Stimulated activated CD4-positive, alpha-beta T cell treated with anti-CD3 and anti-CD28 coated beads, Interleukin-1b, Interleukin-23, amount 100 ng/mL, for 4 hours (primary cell): ENCODE data around the gene KAT2B.
"Not testable (repeated sequence)": the region's sequence is repeated elsewhere in the genome, so short reads cannot be mapped to it uniquely, and the experiment has no call there.

ENCODE experiments used
- DNase-seq, 2 donors: peaks; one replicate each; pipeline ENCODE4 v3.0.0-alpha.2; 2020; ENCODE audit warnings: low read depth in 2 of 2

Gene KAT2B

DNA sequence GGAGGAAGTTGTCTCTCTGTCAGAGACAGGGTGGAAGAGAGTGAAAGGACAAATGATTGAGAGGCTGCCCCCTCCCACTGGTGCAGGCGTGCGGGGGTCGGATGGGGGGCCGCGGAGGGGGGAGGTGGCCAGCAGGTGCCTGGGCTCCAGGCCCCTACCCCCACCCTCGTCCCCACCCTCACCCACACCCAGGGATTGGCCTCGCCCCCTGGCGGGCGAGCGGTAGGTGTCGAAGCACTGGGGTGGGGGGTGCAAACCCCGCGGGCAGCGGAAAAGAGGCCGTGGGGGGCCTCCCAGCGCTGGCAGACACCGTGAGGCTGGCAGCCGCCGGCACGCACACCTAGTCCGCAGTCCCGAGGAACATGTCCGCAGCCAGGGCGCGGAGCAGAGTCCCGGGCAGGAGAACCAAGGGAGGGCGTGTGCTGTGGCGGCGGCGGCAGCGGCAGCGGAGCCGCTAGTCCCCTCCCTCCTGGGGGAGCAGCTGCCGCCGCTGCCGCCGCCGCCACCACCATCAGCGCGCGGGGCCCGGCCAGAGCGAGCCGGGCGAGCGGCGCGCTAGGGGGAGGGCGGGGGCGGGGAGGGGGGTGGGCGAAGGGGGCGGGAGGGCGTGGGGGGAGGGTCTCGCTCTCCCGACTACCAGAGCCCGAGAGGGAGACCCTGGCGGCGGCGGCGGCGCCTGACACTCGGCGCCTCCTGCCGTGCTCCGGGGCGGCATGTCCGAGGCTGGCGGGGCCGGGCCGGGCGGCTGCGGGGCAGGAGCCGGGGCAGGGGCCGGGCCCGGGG, at the start of gene KAT2B:
KAT2B (plus strand) TSS at position 682 of the 783 bp plus-strand sequence; CDS start at position 714, 32 bp downstream.
- peak; percentile 74 to 78 for DNase-seq

DNA sequence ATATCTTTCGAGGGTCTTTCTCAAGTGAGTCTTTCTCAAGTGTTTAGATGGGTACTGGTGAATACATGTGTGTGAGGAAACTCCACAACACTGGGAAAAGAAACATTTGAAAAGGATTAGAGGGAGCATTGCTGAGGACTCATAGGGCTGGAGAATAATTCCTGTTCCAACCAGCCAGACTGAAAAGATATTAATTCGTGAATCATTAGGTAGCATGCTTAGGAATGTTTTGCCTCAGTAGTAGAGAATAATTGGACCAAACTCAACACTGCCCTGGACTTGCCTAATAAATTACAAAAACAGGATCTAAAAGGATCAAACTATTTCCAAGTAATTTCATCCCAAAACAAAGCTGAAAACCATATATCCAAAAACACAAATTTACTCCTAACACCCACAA, 45.5 kb upstream of the KAT2B start:
- DNase-seq: no peak

DNA sequence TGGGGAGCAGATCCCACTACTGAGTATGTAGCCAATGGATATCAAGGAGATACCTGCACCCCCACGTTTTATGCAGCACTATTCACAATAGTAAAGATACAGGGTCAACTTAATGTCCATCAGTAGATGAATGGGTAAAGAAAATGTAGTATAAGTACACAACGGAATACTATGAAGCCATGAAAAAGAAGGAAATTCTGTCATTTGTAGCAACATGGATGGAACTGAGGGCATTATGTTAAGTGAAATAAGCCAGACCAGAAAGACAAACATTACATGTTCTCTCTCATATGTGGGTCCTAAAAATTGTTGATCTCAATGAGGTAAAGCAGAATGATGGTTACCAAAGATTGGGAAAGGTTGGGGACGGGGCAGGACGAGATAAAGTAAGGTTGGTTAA, 42.7 kb upstream of the KAT2B start:
- no peak for DNase-seq

DNA sequence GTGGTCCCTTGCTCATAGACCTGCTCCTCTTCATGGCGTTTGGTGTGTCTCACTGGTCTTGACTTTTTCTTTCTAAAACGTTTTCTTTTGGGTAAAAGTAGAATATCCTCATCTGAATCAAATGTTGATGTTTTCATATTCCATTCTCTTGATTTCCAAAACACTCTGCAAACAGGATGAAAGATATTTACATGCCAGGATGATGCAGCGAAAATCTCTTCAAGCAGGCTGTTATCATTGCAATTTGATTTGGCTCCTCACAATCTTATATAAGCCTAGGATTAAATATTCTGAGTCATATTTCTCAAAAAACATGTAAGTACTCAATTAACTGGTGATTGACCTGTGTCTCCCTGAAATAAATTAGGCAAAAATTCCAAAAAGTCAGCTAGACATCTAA, 38.3 kb upstream of the KAT2B start:
- DNase-seq: no peak

DNA sequence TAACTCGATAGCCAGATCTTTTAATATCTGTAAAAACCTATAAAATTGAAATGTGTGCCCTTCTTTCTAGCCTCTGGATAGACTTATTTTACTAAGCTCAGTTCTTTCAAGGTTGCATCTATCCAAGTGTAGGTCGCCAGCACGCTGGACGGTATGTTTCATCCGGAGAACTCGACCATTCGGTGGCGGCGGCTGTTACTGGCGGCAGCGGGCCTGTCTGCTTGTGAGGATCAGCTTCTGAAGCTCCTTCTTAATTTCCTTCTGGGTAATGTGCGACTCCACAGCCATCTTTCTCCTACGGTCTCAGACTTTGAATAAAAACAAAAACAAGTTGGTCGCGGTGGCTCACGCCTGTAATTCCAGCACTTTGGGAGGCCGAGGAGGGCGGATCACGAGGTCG, 32.3 kb upstream of the KAT2B start:
- no peak for DNase-seq

DNA sequence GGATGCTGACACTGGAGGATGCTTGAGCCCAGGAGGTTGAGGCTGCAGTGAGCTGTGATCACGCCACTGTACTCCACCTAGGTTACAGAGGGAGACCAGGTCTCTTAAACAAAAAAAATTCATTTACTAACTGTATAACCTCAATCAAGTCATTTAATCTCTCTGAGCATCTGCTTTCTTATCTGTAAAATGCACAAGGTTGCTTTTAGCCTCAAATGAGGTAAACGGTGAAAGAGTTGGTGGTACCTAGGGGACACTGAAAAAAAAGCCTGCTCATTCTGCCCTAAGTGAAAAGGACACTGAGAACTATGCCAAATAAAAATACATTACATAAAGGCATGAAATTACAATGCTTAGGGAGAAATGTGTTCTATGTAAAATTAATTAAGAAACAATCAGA, 31.6 kb upstream of the KAT2B start:
- no peak for DNase-seq

DNA sequence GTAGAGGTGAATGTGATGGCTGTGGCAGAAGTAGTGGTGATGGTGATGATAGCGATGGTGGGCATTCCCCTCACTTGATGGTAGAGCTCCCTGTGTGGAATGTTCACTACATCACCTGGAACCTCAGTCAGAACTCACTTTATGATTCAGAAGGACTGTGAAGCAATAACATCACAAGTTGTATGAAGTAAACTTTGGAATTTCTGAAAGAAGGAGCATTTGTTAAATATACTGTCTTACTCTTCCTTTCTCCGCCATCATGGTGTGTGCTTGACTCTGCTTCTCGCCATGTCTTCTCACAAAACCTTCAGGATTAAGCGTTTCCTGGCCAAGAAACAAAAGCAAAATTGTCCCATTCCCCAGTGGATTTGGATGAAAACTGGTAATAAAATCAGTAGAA, 28.1 kb upstream of the KAT2B start, which contains the start of gene PP2D1:
PP2D1 (minus strand) TSS at position 101 of the 400 bp plus-strand sequence. CDS start 192 bp downstream, outside the sequence.
- no peak for DNase-seq

DNA sequence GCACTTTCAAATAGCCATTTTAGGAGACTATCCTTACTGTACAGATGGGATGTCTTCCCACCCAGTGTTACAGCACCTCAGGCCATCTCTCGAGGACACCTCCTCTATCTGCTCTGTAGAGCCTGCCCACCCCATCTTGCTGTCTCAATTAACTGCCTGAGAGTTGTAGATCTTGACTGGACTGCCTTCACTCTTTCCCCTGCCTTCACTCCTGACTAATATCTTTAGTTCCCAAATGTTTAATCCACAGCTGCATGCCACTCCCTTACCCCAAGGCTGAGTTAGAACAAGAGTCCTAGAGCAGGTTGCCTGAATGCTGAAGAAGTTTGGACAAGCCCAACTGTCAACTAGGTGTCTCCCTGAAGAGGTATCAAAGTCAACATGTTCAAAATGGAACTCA, 26.9 kb upstream of the KAT2B start:
- DNase-seq: no peak

DNA sequence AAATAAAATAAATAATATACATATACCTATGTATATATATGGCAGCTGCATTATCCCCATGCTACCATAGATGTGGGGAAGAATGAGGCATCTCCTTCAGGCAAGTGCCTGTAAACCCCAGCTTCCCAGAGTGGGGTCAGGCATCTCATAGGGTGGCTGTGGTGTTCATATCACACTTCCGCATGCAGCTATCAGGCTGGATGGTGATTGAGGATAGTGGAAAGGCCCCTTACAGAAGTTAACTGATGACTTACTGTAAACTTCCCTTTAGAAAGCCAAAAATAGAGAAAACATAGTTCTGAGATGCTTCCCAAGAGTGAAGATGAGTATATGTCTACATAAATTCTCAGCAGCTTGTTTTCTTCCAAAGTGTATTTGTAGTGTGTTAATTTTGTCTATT, 24.7 kb upstream of the KAT2B start:
- DNase-seq: no peak

DNA sequence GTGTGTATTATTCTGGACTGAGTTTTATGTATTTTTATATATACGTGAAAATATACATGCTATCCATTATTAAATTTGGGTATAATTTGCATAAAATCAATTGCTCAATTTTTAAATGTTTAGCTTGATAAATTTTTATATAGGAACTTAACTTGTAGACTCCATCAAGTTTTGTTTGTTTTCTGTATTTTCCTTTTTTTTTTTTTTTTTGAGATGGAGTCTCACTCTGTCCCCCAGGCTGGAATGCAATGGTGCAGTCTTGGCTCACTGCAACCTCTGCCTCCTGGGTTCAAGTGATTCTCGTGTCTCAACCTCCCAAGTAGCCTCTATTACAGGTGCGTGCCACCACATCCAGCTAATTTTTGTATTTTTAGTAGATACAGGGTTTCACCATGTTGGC, 24.2 kb upstream of the KAT2B start:
- DNase-seq: not testable (repeated sequence)

DNA sequence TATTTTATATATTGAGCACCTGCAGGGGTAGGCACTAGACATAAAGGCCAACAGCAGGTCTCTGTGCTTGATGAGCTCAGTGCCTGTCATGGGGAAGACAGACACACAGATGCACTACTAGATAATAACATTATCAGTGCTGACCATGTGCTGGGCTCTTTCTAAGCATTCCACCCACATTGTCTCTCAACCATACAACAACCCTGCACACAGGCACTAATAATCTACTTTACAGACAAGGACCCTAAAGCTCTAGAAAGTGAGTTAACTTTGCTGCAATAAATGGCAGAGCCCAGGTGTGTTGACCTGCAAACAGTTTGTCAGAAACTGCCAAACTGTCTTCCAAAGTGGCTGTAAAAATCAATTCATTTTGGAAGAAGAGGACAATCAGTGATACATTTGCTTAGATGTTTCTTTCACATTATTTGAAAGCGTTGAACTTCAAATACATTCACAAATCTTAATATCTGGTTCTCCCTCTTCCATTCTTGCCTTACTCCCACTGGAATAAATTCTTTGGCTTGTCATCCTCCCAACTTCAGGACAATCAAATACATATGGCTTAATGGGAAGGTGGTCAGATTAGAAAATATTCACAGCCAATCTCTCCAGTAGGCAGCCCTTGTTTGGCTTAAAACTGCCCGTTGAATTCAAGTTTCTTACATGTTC, 17.2 kb upstream of the KAT2B start:
- DNase-seq: no peak

DNA sequence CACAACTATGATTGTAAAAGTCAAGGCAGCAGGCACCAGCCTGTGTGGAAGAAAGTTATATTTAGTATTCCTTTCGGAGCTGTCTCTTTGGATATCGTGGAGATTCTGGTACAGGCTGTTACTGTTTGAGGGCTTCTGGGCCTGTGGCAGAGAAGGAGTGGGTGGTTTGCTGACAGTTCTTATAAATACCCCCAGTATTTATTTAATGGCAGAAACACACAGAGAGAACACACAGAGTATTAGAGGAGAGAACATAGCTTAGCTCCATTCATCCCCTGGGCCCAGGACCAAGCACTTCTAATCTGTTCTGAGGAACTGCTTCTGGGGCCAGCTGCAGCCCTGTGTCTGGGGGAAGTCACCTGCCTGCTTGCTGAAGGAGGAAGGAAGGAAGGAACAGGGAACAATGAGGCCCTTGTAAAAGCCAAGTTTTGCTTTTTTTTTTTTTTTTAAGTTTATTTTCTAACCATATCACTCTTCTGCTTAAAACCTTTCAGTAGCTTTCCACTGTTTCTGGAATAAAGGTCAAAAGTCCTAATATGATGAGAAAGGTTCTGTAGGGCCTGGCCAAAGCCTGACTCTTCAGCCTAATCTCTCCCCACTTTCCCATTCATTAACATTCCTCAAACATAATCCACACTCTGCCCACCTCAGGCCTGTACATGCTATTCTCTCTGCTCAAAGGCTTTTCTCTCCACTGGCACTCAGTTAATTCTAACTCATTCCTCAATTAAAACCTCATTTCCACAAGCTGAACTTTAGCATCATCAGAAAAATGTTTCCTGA, 16.4 kb upstream of the KAT2B start:
- no peak for DNase-seq

DNA sequence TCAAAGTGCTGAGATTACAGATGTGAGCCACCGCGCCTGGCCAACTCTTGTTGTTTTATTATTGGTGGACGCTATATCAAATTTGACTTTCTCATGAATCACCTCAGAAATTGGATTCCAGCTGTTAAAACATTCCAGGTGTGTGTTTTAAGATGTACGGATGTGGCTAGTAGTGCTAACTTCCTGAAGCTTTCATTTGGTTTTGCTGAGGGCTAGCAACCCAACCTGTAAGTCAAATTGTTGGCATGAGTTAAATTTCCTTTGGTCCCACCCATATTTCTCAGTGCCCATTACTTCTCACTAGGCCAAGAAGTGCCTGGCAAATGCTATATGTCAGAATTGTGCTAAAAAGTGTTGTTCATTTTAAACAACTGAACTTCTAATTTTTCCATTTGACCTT, 13.1 kb upstream of the KAT2B start:
- DNase-seq: no peak

DNA sequence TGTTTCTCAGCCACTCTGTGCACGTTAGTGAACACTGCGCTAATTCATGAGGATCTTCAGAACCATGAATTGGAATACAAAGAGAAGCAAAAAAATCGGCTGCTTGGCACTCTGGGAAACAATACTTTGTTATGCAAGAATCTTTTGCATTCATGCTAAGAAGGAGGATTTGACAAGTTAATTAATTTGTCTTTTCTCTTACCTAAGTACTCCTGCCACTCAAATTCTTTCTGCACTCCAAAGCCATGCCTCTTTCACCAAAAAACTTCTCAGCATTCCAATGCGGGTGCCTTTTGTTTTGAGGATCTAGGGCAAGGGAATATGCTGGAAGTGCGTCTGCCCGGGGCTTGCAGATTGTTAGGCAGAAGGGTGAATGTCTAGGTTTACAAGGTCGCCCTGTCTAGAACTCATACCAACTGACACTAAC, 11.3 kb upstream of the KAT2B start:
- no peak for DNase-seq

DNA sequence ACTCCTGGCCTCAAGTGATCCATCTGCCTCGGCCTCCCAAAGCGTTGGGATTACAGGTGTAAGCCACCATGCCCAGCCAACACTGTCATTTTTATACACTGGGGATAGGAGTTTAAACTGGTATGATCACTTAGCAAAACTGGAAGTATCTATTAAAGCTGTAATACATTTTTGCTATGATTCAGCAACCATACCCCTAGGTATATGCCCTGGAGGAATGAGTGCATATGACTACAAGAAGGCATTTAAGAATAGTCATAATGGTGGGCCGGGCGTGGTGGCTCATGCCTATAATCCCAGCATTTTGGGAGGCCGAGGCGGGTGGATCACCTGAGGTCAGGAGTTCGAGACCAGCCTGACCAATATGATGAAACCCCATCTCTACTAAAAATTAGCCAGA, 8.3 kb upstream of the KAT2B start:
- DNase-seq: not testable (repeated sequence)

DNA sequence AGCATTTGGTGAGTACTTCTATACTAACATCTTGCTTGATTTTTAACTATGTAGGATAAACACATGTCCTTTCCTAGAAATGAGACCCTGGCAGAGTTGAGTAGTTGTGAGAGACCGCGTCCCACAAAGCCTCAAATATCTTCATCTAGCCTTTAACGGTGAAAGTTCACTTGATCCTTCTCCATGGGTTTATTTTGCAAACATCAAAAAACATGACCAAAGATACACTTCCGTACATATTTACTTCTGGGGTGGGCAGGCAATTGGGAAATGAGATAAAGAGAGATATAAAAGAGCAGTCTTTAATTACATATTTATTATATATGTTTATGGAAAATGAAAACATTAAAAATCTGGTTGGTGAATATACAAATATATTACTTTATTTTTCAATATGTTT, 5.2 kb upstream of the KAT2B start:
- DNase-seq: no peak

DNA sequence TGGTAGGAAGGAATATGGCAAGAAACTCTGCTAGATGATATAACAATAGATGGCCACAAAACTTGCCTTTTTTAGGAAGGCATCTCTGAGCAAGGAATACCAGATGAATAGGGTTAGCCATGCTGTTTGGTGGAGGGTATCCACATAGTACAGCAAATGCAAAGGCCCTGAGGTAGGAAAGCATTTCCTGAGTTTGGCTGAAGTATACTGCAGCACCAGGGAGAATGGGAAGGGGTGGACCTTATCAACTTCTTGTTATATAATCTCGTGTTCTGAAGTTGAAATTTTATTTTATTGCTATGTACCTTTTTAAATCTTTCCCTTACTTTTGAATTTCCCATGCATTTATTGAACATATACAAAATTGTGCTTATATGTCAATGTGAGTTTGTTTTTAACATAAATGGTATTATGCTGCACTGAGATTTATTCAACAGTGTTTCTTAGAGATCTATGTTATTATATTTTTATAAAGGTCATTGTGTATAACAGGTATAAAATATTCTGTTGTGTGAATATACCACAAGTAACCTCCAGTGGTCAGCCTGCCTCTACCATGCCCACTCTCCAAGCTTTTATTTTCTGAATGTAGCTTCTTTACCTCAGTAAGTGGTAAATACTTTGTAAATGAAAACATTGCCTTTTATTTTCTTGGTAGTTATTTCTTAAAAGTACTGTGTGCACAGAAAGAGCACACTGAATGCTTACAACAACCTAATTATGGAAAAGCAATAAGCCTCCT, 2.8 kb upstream of the KAT2B start:
- DNase-seq: no peak

DNA sequence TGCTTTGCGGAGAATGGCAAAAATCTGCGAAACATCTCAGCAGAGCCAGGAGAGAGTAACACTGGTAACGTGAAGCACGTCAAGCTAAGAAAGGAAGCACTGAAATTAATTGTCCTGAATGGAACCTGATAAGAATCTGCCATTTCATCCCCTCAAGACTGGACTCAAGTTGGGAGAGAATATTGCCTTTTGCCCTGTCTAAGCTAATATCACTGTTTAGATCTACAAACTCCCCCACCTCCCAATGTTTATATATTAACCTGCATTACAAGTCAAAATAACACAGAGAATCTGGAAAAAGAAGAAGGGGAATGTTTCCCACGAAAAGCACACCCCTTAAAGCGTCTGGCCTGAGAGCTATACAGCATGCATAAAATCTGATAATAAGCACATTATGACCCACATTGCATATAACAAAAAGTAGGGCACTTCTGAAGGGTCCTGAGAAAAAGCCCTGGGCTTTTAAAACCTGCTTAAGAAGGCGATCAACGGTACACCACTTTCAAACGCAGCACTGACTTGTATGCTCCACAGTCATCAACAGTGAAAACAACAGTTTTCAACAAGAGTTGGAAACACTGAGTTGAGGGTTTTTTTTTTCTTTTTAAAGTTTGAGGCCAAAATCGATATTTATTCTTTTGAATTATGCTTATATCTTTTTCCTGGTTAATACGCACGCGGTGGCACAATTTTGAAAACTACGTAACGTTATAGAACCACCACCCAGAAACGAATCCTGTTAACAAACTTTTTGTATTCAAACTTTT, 1.4 kb upstream of the KAT2B start:
- no peak for DNase-seq

DNA sequence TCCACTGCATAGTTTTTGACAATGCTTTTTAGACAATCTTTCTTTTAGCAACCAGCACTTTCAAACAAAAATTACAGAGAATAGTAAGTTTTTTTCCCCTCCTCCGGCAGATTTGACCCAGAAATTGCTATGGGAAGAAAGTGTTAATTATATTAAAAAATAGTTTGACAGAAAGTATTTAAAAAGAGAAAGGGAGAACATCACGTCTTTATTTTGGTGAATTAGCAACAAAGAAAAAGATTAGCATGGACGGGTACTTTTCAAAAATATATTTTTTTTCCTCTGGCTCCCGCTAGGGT, 831 bp upstream of the KAT2B start:
- no peak for DNase-seq

DNA sequence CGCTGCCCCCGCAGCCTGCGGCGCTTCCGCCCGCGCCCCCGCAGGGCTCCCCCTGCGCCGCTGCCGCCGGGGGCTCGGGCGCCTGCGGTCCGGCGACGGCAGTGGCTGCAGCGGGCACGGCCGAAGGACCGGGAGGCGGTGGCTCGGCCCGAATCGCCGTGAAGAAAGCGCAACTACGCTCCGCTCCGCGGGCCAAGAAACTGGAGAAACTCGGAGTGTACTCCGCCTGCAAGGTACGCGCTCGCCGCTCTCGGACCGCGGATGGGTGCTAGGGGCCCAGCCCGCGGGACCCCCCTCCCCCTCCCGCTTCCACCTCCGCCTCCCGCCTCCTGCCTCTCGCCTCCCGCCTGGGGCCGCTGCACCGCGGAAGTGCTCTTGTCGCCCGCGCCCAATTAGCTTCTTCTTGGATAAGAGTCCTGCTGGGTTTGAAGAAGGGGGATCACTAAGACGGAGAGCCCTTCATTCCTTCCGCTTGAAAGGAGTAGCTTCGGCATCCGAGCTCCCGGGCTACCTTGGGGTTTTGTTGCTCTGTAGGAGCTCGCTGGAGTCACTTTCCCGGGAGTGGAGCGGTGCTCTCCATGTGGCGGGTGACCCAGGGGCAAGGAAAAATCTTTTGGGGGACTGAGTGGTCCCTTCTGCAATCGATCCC, 426 bp downstream of the KAT2B start:
- peak in 1 of 2 donors; percentile 47 for DNase-seq
